ENCODE data around the gene SLC36A3.
A peak's percentile ranks its signal among the peaks of the same experiment; 100 is the strongest.
"Not testable (repeated sequence)": the region's sequence is repeated elsewhere in the genome, so short reads cannot be mapped to it uniquely, and the experiment has no call there.

The SLC36A3 gene

DNA sequence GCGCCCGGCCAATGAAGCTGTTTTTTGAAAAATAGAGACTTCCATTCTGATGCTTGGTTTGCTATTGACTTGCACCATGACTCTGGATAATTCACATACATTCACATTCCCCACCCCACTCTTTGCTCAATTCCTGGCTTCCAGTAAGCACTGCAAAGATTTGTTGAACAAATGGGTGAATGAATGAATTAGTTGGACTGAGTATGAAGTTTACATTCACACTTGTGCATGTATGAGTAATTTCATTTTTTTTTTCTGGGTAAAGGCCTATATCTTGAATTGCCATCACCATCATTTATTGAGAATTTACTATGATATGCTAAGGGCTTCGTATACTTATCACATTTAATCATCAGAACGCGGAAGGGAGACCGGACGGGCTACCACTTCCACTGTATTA is 65.9 kb downstream of the SLC36A3 start:
- DNase-seq: no peak

DNA sequence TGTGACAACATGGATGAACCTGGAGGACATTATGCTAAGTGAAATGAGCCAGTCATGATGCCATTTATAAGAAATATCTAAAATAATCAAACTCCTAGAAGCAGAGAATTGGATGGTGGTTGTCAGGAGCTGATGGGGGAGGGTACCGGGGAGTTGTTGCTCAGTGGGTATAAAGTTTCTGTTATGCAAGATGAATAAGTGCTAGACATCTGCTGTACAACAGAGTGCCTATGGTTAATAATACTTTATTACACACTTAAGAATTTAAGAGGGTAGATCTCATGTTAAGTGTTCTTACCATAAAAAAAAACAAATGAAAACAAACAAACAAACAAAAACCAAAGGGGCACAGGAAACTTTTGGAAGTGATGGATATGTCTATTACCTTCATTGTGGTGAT is 66.7 kb downstream of the SLC36A3 start:
- no peak for DNase-seq

DNA sequence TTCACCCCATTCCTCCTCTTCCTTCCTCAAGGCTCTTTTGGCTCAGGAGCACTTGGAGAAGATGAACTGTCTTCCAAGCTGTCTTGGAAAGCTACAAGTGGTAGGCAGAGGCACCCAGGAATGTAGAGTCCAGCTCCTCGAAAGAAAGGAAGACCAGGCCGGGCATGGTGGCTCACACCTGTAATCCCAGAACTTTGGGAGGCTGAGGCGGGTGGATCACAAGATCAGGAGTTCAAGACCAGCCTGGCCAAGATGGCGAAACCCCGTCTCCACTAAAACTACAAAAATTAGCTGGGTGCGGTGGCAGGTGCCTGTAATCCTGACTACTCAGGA is 68.4 kb downstream of the SLC36A3 start:
- not testable (repeated sequence) for DNase-seq

DNA sequence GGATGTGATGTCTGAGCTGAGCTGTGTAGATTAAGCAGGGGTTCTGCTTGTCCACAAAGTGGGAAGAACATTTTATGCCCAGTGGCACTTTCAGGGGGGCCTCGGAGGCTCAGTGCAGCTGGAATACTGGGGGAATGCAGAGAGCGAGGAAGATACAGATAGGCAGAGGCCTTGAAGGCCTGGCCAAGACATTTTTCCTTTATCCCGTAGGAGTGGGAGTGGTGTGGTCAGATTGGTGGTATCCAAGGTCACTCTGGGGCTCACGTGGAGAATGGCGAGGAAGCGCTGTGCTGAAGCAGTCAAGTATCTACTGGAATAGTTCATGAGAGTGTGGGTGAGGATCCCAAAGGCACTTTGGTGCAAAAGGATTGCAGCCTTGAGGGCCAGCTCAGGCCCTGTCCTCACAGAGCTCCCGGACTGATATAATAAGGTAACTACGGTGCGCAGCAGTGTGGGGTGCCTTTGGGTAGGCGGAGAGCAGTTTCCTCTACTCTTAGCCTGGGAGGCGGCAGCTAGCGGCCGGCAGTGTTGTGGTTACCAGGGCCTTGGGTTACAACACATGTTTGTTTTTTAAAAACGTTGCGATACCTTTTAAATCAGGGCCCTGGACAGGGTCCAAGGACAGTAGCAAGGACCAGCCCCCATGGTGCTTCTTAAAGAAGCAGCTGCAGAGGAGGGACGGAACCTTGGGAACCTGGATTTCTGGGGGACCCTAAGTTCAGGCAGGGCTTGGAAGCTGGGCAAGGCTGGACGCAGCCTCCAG is 68.9 kb downstream of the SLC36A3 start:
- DNase-seq: peak; percentile 45

DNA sequence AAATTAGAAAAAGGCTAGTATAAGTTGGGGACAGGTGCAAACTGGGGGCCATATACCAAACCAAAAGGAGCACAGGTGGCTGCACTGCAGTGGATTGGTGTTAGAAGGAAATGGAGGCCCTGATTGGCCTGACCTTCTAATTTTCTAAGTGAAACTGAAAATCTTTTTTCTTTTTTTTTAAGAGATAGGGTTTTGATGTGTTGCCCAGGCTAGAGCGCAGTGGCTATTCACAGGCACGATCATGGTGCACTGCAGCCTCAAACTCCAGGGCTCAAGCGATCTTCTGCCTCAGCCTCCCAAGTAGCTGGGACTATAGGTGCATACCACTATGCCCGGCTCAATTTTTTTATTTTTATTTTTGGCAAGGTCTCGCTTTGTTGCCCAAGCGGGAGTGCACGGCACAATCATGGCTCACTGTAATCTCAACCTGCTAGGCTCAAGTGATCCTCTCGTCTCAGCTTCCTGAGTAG is 69.9 kb downstream of the SLC36A3 start:
- no peak for DNase-seq

DNA sequence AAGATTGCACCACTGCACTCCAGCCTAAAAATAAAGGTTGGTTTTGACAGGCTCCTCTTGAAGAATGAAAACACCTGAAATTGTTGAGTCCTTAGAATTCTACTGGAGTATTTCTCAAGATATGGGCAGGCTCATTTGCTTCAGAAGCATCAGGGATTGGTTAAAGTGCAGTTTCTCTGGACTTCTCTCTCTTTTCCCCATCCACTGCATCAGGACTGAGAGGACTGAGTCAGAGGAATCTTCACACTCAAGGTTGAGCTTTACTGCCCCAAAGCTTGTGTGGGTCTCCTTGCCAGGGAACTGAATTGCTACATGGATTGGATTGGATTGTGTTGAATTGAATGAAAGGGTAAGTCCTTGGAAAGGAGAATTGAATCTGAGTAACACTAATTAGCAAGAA is 72.2 kb downstream of the SLC36A3 start:
- DNase-seq: no peak

DNA sequence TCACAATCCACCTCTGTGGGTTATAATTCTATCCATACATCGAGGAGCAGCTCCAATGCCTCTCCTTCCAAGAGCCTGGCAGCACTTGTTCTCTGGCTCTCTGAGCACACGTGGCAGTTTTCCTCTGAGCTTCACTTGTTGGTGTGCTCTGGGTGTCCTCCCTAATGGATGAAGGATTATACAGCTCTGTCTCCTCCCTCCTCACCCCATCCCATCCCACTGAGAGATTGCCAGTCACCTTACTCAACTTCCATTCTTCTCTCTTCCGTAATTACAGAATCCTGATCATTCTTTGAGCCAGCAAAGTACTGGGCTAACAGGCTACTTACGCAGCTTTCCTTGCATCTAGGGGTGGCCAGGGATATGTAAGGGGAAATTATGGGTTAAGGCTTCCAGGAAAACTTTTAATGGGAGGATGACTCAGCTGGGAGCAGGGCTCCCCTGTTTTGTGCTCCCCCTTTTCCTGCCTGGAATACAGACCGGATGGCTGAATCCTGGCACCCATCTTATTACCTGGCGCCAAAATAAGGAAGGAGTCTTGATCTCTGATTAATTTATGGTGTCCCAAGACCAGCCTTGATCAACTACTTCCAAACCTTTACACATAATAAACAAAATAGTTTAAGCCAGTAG is 73.4 kb downstream of the SLC36A3 start:
- DNase-seq: no peak

DNA sequence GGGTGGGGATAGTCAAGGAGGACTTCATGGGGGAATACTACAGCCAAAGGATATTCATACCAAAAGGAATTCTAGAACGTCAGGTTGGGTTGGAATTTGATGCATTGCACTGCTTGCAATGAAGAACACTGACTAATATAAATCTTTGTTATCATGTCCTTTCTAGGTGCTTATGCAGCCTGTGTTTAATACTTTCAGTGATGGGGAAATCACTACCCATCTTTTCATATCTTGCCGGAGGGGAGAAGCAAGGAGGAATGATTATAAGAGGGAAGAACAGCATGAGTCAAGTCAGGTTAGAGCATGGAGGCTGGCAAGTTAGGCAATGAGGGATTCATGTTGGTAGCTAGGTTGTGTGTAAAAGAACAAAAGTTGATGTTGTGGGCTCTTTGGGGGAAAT is 74.6 kb downstream of the SLC36A3 start:
- no peak for DNase-seq

DNA sequence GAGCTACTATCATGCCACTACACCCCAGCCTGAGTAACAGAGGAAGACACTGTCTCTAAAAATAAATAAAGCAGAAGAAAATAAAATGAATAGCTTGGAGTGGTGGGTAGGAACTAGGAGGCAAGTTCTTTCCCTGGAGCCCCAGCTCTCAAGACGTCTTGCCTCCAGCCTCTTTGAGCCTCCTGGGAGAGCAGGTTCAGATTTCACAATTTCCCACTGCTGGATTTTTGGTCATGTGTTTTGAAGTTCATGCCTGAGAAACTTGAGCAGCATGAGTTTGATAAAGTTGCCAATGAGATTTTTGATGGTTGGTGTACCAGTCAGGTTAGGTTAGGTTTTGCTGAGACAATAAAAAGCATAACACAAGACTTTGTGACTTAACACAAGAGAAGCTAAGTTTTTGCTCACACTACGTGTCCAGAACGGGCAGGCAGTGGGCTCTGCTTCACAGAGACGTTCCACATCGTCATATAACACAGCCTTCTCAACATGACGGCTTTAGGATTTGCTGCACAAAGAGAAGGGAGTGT is 75.6 kb downstream of the SLC36A3 start:
- DNase-seq: no peak

Data from stimulated activated CD8-positive, alpha-beta memory T cell treated with anti-CD3 and anti-CD28 coated beads, Interleukin-4, amount 100 ng/mL, for 48 hours (primary cell).